ENCODE results near the gene NTMT2. TPM values are rescaled to one million over a fixed set of nuclear protein-coding genes. Genes with fewer than 3 reads are reported as not detected.

NTMT2 gene

Small RNA genes lying within 50 kb of the gene (small RNA-seq; reads per million reads assigned to genes)
- gene MIR3119-2 (ENCODE audit: insufficient read depth): not detected
